Hepatocyte (in vitro differentiated cells): ENCODE results near the gene PGM2L1. TPM values are rescaled to one million over a fixed set of nuclear protein-coding genes. Genes with fewer than 3 reads are reported as not detected.
"Not testable (repeated sequence)": the region's sequence is repeated elsewhere in the genome, so short reads cannot be mapped to it uniquely, and the experiment has no call there.

Experiments used
- DNase-seq: peaks from one replicate; pipeline ENCODE4 v3.0.0-alpha.2; 2016; ENCODE audit warnings: low spot score
- H2AFZ ChIP-seq: fragments of 200-600 bp; sonication (generic); 2 replicates; pipeline ENCODE4 v1.6.0; 2016; ENCODE audit warnings: antibody characterized with exemption, mild to moderate bottlenecking
- H3K27ac ChIP-seq: fragments of 200-600 bp; sonication (generic); 2 replicates; pipeline ENCODE4 v1.5.1; 2016; ENCODE audit warnings: mild to moderate bottlenecking
- H3K27me3 ChIP-seq: fragments of 200-600 bp; sonication (generic); 2 replicates; pipeline ENCODE4 v1.6.1; 2016
- H3K36me3 ChIP-seq: fragments of 200-600 bp; sonication (generic); replicated peaks from 2 replicates; pipeline ENCODE4 v1.5.1; 2016; ENCODE audit warnings: low read depth; ENCODE audit not compliant: insufficient read depth
- H3K4me1 ChIP-seq: fragments of 200-600 bp; sonication (generic); 2 replicates; pipeline ENCODE4 v1.5.1; 2016; ENCODE audit warnings: mild to moderate bottlenecking, moderate library complexity; ENCODE audit not compliant: insufficient read depth
- H3K4me2 ChIP-seq: fragments of 200-600 bp; sonication (generic); 2 replicates; pipeline ENCODE4 v1.6.0; 2016
- H3K4me3 ChIP-seq: fragments of 200-600 bp; sonication (generic); 2 replicates; pipeline ENCODE4 v1.5.1; 2016; ENCODE audit warnings: mild to moderate bottlenecking
- H3K79me2 ChIP-seq: fragments of 200-600 bp; sonication (generic); 2 replicates; pipeline ENCODE4 v1.6.0; 2017; ENCODE audit warnings: mild to moderate bottlenecking
- H3K9me2 ChIP-seq: fragments of 200-600 bp; sonication (generic); replicated peaks from 2 replicates; pipeline ENCODE4 v1.6.0; 2017; ENCODE audit warnings: mild to moderate bottlenecking; ENCODE audit not compliant: insufficient read depth
- H3K9me3 ChIP-seq: fragments of 200-600 bp; sonication (generic); 2 replicates; pipeline ENCODE4 v1.5.1; 2016; ENCODE audit warnings: low read depth, mild to moderate bottlenecking
- H4K20me1 ChIP-seq: fragments of 200-600 bp; sonication (generic); 2 replicates; pipeline ENCODE4 v1.6.0; 2016; ENCODE audit warnings: mild to moderate bottlenecking; ENCODE audit not compliant: insufficient read depth, poor library complexity, severe bottlenecking
- EZH2 ChIP-seq: fragments of 200-600 bp; sonication (generic); IDR thresholded peaks from 2 replicates; pipeline ENCODE4 v1.6.1; 2016; ENCODE audit warnings: antibody characterized with exemption, mild to moderate bottlenecking, borderline replicate concordance
- EZH2phosphoT487 ChIP-seq: fragments of 200-600 bp; sonication (generic); IDR thresholded peaks from one replicate; pipeline ENCODE4 v1.6.1; 2018; ENCODE audit warnings: antibody characterized with exemption, mild to moderate bottlenecking, low read depth, moderate library complexity; ENCODE audit not compliant: unreplicated experiment, severe bottlenecking
- WGBS: methylation state at CpG from one replicate; pipeline ENCODE4 v1.1.6; 2016; ENCODE audit warnings: low lambda C conversion rate; ENCODE audit errors: missing lambda C conversion rate; 5-methylcytosine and 5-hydroxymethylcytosine counted together
- polyA plus RNA-seq: library from polyadenylated mRNA; unstranded; fragments of >200 nt; fragmentation: Nextera tagmentation; extraction: Ambion mirVana; gene quantifications from 2 replicates; pipeline ENCODE4 v1.2.1, GENCODE V29; 2016
- total RNA-seq: library from RNA; depleted of rRNA; stranded (reverse); fragments of >200 nt; gene quantifications from 2 replicates; pipeline ENCODE4 v1.2.3, GENCODE V29; 2014
- TF ChIP-seq, protein P1 (sequence below): fragments of 200-600 bp; sonication (generic); IDR thresholded peaks from 2 replicates; pipeline ENCODE4 v1.5.1; 2016; ENCODE audit warnings: antibody characterized with exemption, mild to moderate bottlenecking; ENCODE audit not compliant: poor library complexity

The PGM2L1 gene
- total and polyA plus RNA-seq, 2 experiments from 2014 or later, result 6.7 to 10.0 TPM

DNA sequence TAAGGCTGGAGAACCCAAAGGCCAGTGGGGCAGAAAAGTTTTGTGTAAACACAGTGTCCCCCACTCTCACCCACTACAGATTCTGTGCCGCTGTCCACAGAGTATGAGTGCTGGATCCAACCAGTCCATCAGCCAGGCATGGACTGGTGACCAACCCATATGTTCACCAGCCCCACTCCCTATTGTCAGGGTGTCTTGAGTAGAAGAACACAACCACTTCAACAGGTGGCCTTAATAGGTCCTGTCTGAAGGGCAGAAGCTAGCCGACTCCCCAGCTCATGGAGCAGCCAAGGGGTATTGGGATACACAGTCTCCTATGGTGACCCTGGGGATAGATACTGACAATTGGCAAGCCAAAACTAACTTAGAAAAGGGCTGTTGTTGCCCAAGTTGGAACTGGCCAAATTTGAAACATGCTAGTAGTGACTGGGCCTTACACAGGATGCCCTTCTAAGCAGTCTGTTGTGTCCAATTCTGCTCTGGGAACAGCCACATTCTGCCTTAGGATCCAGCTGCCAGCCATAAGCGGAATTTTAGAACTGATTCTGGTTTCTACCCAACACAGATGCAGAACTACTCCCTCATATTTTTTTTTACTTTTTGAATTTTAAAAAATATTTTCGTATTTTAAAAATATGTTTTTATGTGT is 19.8 kb upstream of the PGM2L1 start:
- Histone ChIP-seq H3K4me1 (peaks cover 10% of the 10 kb centered on the region), H3K9me2 (no peaks in the 10 kb centered on the region), H3K9me3 (no peaks in the 10 kb centered on the region), H4K20me1 (no peaks in the 10 kb centered on the region), H3K79me2 (no peaks in the 10 kb centered on the region), H3K4me3 (no peak overlapping the region), H3K27me3 (no peaks in the 10 kb centered on the region), H3K36me3 (no peaks in the 10 kb centered on the region), H3K27ac (peak overlapping the region; percentile 63), H2AFZ (no peak overlapping the region), H3K4me2 (no peak overlapping the region)
- DNase-seq, result peak; percentile 10
- 92% methylated on average over 4 of the region's 4 CpGs for WGBS
- TF ChIP-seq, protein P1, sequence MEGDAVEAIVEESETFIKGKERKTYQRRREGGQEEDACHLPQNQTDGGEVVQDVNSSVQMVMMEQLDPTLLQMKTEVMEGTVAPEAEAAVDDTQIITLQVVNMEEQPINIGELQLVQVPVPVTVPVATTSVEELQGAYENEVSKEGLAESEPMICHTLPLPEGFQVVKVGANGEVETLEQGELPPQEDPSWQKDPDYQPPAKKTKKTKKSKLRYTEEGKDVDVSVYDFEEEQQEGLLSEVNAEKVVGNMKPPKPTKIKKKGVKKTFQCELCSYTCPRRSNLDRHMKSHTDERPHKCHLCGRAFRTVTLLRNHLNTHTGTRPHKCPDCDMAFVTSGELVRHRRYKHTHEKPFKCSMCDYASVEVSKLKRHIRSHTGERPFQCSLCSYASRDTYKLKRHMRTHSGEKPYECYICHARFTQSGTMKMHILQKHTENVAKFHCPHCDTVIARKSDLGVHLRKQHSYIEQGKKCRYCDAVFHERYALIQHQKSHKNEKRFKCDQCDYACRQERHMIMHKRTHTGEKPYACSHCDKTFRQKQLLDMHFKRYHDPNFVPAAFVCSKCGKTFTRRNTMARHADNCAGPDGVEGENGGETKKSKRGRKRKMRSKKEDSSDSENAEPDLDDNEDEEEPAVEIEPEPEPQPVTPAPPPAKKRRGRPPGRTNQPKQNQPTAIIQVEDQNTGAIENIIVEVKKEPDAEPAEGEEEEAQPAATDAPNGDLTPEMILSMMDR, result no peak
- TF ChIP-seq EZH2phosphoT487, result no peak
- no peak for TF ChIP-seq EZH2

- no peak overlapping the region for H3K4me2 ChIP-seq
- 9% methylated on average over 1 of the region's 1 CpG for WGBS
Measured at GRCh38 chr11:74417379-74417804, 19.2 kb upstream of the PGM2L1 start.

DNA sequence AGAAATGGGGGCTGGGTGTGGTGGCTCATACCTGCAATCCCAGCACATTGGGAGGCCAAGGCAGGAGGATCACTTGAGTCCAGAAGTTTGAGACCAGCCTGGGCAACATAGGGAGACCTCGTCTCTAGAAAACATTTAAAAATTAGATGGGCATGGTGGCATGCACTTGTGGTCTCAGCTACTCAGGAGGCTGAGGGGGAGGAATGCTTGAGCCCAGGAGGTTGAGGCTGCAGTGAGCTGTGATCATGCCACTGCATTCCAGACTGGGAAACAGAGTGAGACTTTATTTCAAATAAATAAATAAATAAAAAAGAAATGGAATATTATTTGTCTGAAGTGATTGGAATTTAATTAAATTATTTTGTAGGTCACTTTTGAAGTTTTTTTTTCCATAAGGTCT is 18.7 kb upstream of the PGM2L1 start:
- not testable (repeated sequence) for H3K9me2 ChIP-seq, H3K79me2 ChIP-seq, H2AFZ ChIP-seq, H3K4me3 ChIP-seq, H3K9me3 ChIP-seq, H3K27ac ChIP-seq, H3K4me1 ChIP-seq, H4K20me1 ChIP-seq, DNase-seq, H3K27me3 ChIP-seq, H3K36me3 ChIP-seq, H3K4me2 ChIP-seq
- WGBS, result 74% methylated on average over 1 of the region's 1 CpG

More at GRCh38 chr11:74417379-74417804, 19.2 kb upstream of the PGM2L1 start:
- no peak overlapping the region for H2AFZ ChIP-seq
- peak; percentile 19 for DNase-seq
- H3K36me3 ChIP-seq, result no peaks in the 10 kb centered on the region
- H3K4me1 ChIP-seq, result peaks cover 10% of the 10 kb centered on the region
- H3K9me3 ChIP-seq, result no peaks in the 10 kb centered on the region
- H3K79me2 ChIP-seq, result no peaks in the 10 kb centered on the region
- no peaks in the 10 kb centered on the region for H4K20me1 ChIP-seq
- TF ChIP-seq EZH2 (no peak), EZH2phosphoT487 (no peak)
- TF ChIP-seq, protein P1, result no peak
- H3K4me3 ChIP-seq, result no peak overlapping the region
- no peaks in the 10 kb centered on the region for H3K27me3 ChIP-seq
- H3K27ac ChIP-seq, result peak overlapping the region; percentile 63
- H3K9me2 ChIP-seq, result no peaks in the 10 kb centered on the region

GRCh38 chr11:74412733-74413359 is 14.6 kb upstream of the PGM2L1 start:
- Histone ChIP-seq H3K4me2 (no peak overlapping the region), H3K27me3 (no peaks in the 10 kb centered on the region), H2AFZ (no peak overlapping the region), H3K9me3 (no peaks in the 10 kb centered on the region), H3K79me2 (no peaks in the 10 kb centered on the region), H3K27ac (no peak overlapping the region), H3K4me3 (no peak overlapping the region), H3K36me3 (no peaks in the 10 kb centered on the region), H3K4me1 (peaks cover under 1% of the 10 kb centered on the region), H3K9me2 (no peaks in the 10 kb centered on the region), H4K20me1 (no peaks in the 10 kb centered on the region)
- DNase-seq, result no peak
- 73% methylated on average over 11 of the region's 11 CpGs for WGBS
- TF ChIP-seq EZH2phosphoT487 (no peak), EZH2 (no peak)
- TF ChIP-seq, protein P1, result no peak
